Activated naive CD8-positive, alpha-beta T cell treated with anti-CD3 and anti-CD28 coated beads for 36 hours (primary cell): ENCODE data around the gene LRP1. TPM values are rescaled to one million over a fixed set of nuclear protein-coding genes. Genes with fewer than 3 reads are reported as not detected.

ENCODE experiments used
- DNase-seq: peaks from one replicate; pipeline ENCODE4 v3.0.0; 2021
- H3K27ac Mint-ChIP-seq: one replicate; pipeline ENCODE4 v1.8.0; 2022; ENCODE audit warnings: mild to moderate bottlenecking, moderate library complexity, mixed read lengths
- H3K27me3 Mint-ChIP-seq: one replicate; pipeline ENCODE4 v1.8.0; 2022; ENCODE audit warnings: mild to moderate bottlenecking, mixed read lengths
- H3K36me3 Mint-ChIP-seq: one replicate; pipeline ENCODE4 v1.8.0; 2021; ENCODE audit warnings: mild to moderate bottlenecking, mixed read lengths
- H3K4me1 Mint-ChIP-seq: one replicate; pipeline ENCODE4 v1.8.0; 2021; ENCODE audit warnings: mixed read lengths
- H3K4me3 Mint-ChIP-seq: one replicate; pipeline ENCODE4 v1.8.0; 2022; ENCODE audit warnings: mild to moderate bottlenecking, moderate library complexity, mixed read lengths
- H3K9me3 Mint-ChIP-seq: one replicate; pipeline ENCODE4 v1.8.0; 2022; ENCODE audit warnings: mixed read lengths
- total RNA-seq, 2 experiments: library from RNA; stranded (reverse); gene quantifications; one replicate each; pipeline ENCODE4 v1.2.3, GENCODE V29; 2021

Gene LRP1
- total RNA-seq, 2 experiments from 2014 or later: 1.3 to 2.0 TPM

- H3K4me3 Mint-ChIP-seq: no peak overlapping the region
- no peak overlapping the region for H3K27ac Mint-ChIP-seq
- H3K36me3 Mint-ChIP-seq: no peaks in the 10 kb centered on the region
- no peaks in the 10 kb centered on the region for H3K9me3 Mint-ChIP-seq
- no peak for DNase-seq
- no peaks in the 10 kb centered on the region for H3K27me3 Mint-ChIP-seq
- H3K4me1 Mint-ChIP-seq: no peaks in the 10 kb centered on the region
Observed at GRCh38 chr12:57176139-57176477, 47.8 kb downstream of the LRP1 start.

GRCh38 chr12:57176846-57177245 is 48.6 kb downstream of the LRP1 start:
- no peak for DNase-seq
- no peak overlapping the region for H3K4me3 Mint-ChIP-seq
- no peaks in the 10 kb centered on the region for H3K36me3 Mint-ChIP-seq
- no peaks in the 10 kb centered on the region for H3K4me1 Mint-ChIP-seq
- H3K9me3 Mint-ChIP-seq: no peaks in the 10 kb centered on the region
- H3K27me3 Mint-ChIP-seq: no peaks in the 10 kb centered on the region
- no peak overlapping the region for H3K27ac Mint-ChIP-seq

GRCh38 chr12:57177354-57177753 is 49.1 kb downstream of the LRP1 start:
- H3K36me3 Mint-ChIP-seq: no peaks in the 10 kb centered on the region
- no peaks in the 10 kb centered on the region for H3K9me3 Mint-ChIP-seq
- DNase-seq: no peak
- no peaks in the 10 kb centered on the region for H3K27me3 Mint-ChIP-seq
- no peak overlapping the region for H3K4me3 Mint-ChIP-seq
- H3K27ac Mint-ChIP-seq: no peak overlapping the region
- H3K4me1 Mint-ChIP-seq: no peaks in the 10 kb centered on the region

- H3K9me3 Mint-ChIP-seq: no peaks in the 10 kb centered on the region
Observed at GRCh38 chr12:57178213-57178612, 49.9 kb downstream of the LRP1 start.

GRCh38 chr12:57179331-57180086 is 51.2 kb downstream of the LRP1 start:
- no peak overlapping the region for H3K27ac Mint-ChIP-seq
- H3K4me1 Mint-ChIP-seq: no peaks in the 10 kb centered on the region
- H3K9me3 Mint-ChIP-seq: no peaks in the 10 kb centered on the region
- no peaks in the 10 kb centered on the region for H3K36me3 Mint-ChIP-seq
- DNase-seq: no peak
- H3K4me3 Mint-ChIP-seq: no peak overlapping the region
- no peaks in the 10 kb centered on the region for H3K27me3 Mint-ChIP-seq

More at GRCh38 chr12:57178213-57178612, 49.9 kb downstream of the LRP1 start:
- no peak overlapping the region for H3K4me3 Mint-ChIP-seq
- DNase-seq: no peak
- H3K27ac Mint-ChIP-seq: no peak overlapping the region
- no peaks in the 10 kb centered on the region for H3K27me3 Mint-ChIP-seq
- H3K36me3 Mint-ChIP-seq: no peaks in the 10 kb centered on the region
- H3K4me1 Mint-ChIP-seq: no peaks in the 10 kb centered on the region

GRCh38 chr12:57180321-57180989 is 52.2 kb downstream of the LRP1 start:
- Mint-ChIP-seq H3K9me3 (no peaks in the 10 kb centered on the region), H3K27ac (no peak overlapping the region), H3K36me3 (no peaks in the 10 kb centered on the region), H3K4me1 (no peaks in the 10 kb centered on the region), H3K4me3 (no peak overlapping the region), H3K27me3 (no peaks in the 10 kb centered on the region)
- no peak for DNase-seq

- no peaks in the 10 kb centered on the region for H3K36me3 Mint-ChIP-seq
- DNase-seq: no peak
- no peaks in the 10 kb centered on the region for H3K27me3 Mint-ChIP-seq
- H3K4me3 Mint-ChIP-seq: no peak overlapping the region
- no peaks in the 10 kb centered on the region for H3K9me3 Mint-ChIP-seq
- no peaks in the 10 kb centered on the region for H3K4me1 Mint-ChIP-seq
- no peak overlapping the region for H3K27ac Mint-ChIP-seq
Observed at GRCh38 chr12:57181072-57181471, 52.8 kb downstream of the LRP1 start.

GRCh38 chr12:57181561-57182155 is 53.4 kb downstream of the LRP1 start:
- no peak for DNase-seq
- Mint-ChIP-seq H3K36me3 (no peaks in the 10 kb centered on the region), H3K27me3 (no peaks in the 10 kb centered on the region), H3K4me1 (no peaks in the 10 kb centered on the region), H3K27ac (no peak overlapping the region), H3K9me3 (no peaks in the 10 kb centered on the region), H3K4me3 (no peak overlapping the region)

- Mint-ChIP-seq H3K27ac (no peak overlapping the region), H3K36me3 (no peaks in the 10 kb centered on the region), H3K9me3 (no peaks in the 10 kb centered on the region), H3K4me3 (no peak overlapping the region), H3K4me1 (no peaks in the 10 kb centered on the region), H3K27me3 (no peaks in the 10 kb centered on the region)
- DNase-seq: peak; percentile 75
Observed at GRCh38 chr12:57182918-57183575, 54.8 kb downstream of the LRP1 start.

GRCh38 chr12:57183939-57184725 is 55.8 kb downstream of the LRP1 start:
- H3K4me3 Mint-ChIP-seq: no peak overlapping the region
- H3K36me3 Mint-ChIP-seq: no peaks in the 10 kb centered on the region
- H3K27ac Mint-ChIP-seq: no peak overlapping the region
- H3K9me3 Mint-ChIP-seq: no peaks in the 10 kb centered on the region
- H3K4me1 Mint-ChIP-seq: no peaks in the 10 kb centered on the region
- no peak for DNase-seq
- H3K27me3 Mint-ChIP-seq: no peaks in the 10 kb centered on the region

GRCh38 chr12:57185403-57185802 is 57.1 kb downstream of the LRP1 start:
- Mint-ChIP-seq H3K9me3 (no peaks in the 10 kb centered on the region), H3K36me3 (no peaks in the 10 kb centered on the region), H3K4me3 (no peak overlapping the region), H3K4me1 (no peaks in the 10 kb centered on the region), H3K27ac (no peak overlapping the region), H3K27me3 (no peaks in the 10 kb centered on the region)
- no peak for DNase-seq

GRCh38 chr12:57185906-57186508 is 57.7 kb downstream of the LRP1 start:
- no peak for DNase-seq
- Mint-ChIP-seq H3K36me3 (no peaks in the 10 kb centered on the region), H3K4me1 (no peaks in the 10 kb centered on the region), H3K4me3 (no peak overlapping the region), H3K27ac (no peak overlapping the region), H3K9me3 (no peaks in the 10 kb centered on the region), H3K27me3 (no peaks in the 10 kb centered on the region)

GRCh38 chr12:57187222-57188089 is 59.2 kb downstream of the LRP1 start:
- H3K4me1 Mint-ChIP-seq: no peaks in the 10 kb centered on the region
- no peak for DNase-seq
- no peaks in the 10 kb centered on the region for H3K27me3 Mint-ChIP-seq
- H3K27ac Mint-ChIP-seq: no peak overlapping the region
- H3K9me3 Mint-ChIP-seq: no peaks in the 10 kb centered on the region
- H3K4me3 Mint-ChIP-seq: no peak overlapping the region
- no peaks in the 10 kb centered on the region for H3K36me3 Mint-ChIP-seq

- H3K27me3 Mint-ChIP-seq: no peaks in the 10 kb centered on the region
- no peaks in the 10 kb centered on the region for H3K4me1 Mint-ChIP-seq
- no peak overlapping the region for H3K27ac Mint-ChIP-seq
- no peaks in the 10 kb centered on the region for H3K9me3 Mint-ChIP-seq
- no peak for DNase-seq
- H3K4me3 Mint-ChIP-seq: no peak overlapping the region
- no peaks in the 10 kb centered on the region for H3K36me3 Mint-ChIP-seq
Observed at GRCh38 chr12:57188090-57188425, 59.8 kb downstream of the LRP1 start.
